ENCODE data around the gene CHML. TPM values are rescaled to one million over a fixed set of nuclear protein-coding genes. Genes with fewer than 3 reads are reported as not detected.

The CHML gene
- total and polyA plus RNA-seq, 2 experiments from 2014 or later, result 3.2 to 7.2 TPM

DNA sequence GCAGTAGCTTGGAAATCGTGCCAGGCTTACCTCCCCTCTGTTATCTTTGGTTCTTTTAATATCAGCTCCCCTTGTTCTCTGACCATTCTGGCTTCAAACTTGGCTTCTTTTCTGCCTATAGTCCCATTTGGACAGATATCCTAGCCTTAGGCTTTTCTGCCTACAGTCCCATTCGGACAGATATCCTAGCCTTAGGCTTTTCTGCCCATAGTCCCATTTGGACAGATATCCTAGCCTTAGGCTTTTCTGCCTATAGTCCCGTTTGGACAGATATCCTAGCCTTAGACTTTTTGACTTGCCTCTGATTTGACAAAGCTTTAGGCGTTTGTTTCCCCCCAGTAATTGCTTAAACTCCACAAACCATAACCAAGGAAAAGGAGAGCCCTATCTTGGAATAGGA is 25.6 kb downstream of the CHML start:
- H3K27ac ChIP-seq, result no peak overlapping the region
- peaks cover 12% of the 10 kb centered on the region for H3K4me1 ChIP-seq (ENCODE audit: insufficient read depth)
- 93 to 94% methylated on average over 4 of the region's 4 CpGs for WGBS, 2 experiments (ENCODE audit: low coverage in 1 of 2, low lambda C conversion rate in 2 of 2, missing lambda C conversion rate in 2 of 2)
- no peaks in the 10 kb centered on the region for H3K9me2 ChIP-seq (ENCODE audit: insufficient read depth)
- H4K20me1 ChIP-seq (ENCODE audit: insufficient read depth), result no peaks in the 10 kb centered on the region
- H3K79me2 ChIP-seq (ENCODE audit: insufficient read depth), result no peaks in the 10 kb centered on the region
- no peak overlapping the region for H3K9ac ChIP-seq
- no peaks in the 10 kb centered on the region for H3K36me3 ChIP-seq (ENCODE audit: low read depth)
- no peak overlapping the region for H2AFZ ChIP-seq
- H3K9me3 ChIP-seq (ENCODE audit: low read depth), result no peaks in the 10 kb centered on the region
- H3K4me3 ChIP-seq, result no peak overlapping the region
- H3K27me3 ChIP-seq (replicated peaks; ENCODE audit: insufficient read depth), result no peaks in the 10 kb centered on the region
- H3K4me2 ChIP-seq (ENCODE audit: unreplicated experiment), result no peak overlapping the region
- H3F3A ChIP-seq (ENCODE audit: insufficient read depth), result peaks cover 3% of the 10 kb centered on the region; the same call in 1 of the 2 replicates
- in situ Hi-C loops (cut with MboI), result loop anchor here (10.0 to 25.0 kb wide), 2 partner anchors 220 to 373 kb away; partner anchors contain the start of gene MAP1LC3C
- TF ChIP-seq EZH2 (IDR thresholded peaks at IDR 0.05; ENCODE audit: insufficient read depth, poor library complexity, severe bottlenecking) (no peak), EZH2phosphoT487 (IDR thresholded peaks at IDR 0.05; ENCODE audit: insufficient read depth, low read depth) (no peak)
- DNase-seq, result no peak

GRCh38 chr1:241614144-241614543 is 26.0 kb downstream of the CHML start:
- peaks cover 12% of the 10 kb centered on the region for H3K4me1 ChIP-seq (ENCODE audit: insufficient read depth)
- H2AFZ ChIP-seq, result no peak overlapping the region
- no peak overlapping the region for H3K9ac ChIP-seq
- DNase-seq, result no peak
- no peak overlapping the region for H3K4me3 ChIP-seq
- no peaks in the 10 kb centered on the region for H4K20me1 ChIP-seq (ENCODE audit: insufficient read depth)
- H3K79me2 ChIP-seq (ENCODE audit: insufficient read depth), result no peaks in the 10 kb centered on the region
- in situ Hi-C loops (cut with MboI), result loop anchor here (10.0 to 25.0 kb wide), 2 partner anchors 221 to 373 kb away; partner anchors contain the start of gene MAP1LC3C
- no peaks in the 10 kb centered on the region for H3K27me3 ChIP-seq (replicated peaks; ENCODE audit: insufficient read depth)
- peaks cover 3% of the 10 kb centered on the region; the same call in 1 of the 2 replicates for H3F3A ChIP-seq (ENCODE audit: insufficient read depth)
- no peak overlapping the region for H3K27ac ChIP-seq
- no peak overlapping the region for H3K4me2 ChIP-seq (ENCODE audit: unreplicated experiment)
- H3K9me2 ChIP-seq (ENCODE audit: insufficient read depth), result no peaks in the 10 kb centered on the region
- TF ChIP-seq EZH2 (IDR thresholded peaks at IDR 0.05; ENCODE audit: insufficient read depth, poor library complexity, severe bottlenecking) (no peak), EZH2phosphoT487 (IDR thresholded peaks at IDR 0.05; ENCODE audit: insufficient read depth, low read depth) (no peak)
- no peaks in the 10 kb centered on the region for H3K36me3 ChIP-seq (ENCODE audit: low read depth)
- 78 to 84% methylated on average over 4 of the region's 4 CpGs for WGBS, 2 experiments (ENCODE audit: low coverage in 1 of 2, low lambda C conversion rate in 2 of 2, missing lambda C conversion rate in 2 of 2)
- H3K9me3 ChIP-seq (ENCODE audit: low read depth), result no peaks in the 10 kb centered on the region

DNA sequence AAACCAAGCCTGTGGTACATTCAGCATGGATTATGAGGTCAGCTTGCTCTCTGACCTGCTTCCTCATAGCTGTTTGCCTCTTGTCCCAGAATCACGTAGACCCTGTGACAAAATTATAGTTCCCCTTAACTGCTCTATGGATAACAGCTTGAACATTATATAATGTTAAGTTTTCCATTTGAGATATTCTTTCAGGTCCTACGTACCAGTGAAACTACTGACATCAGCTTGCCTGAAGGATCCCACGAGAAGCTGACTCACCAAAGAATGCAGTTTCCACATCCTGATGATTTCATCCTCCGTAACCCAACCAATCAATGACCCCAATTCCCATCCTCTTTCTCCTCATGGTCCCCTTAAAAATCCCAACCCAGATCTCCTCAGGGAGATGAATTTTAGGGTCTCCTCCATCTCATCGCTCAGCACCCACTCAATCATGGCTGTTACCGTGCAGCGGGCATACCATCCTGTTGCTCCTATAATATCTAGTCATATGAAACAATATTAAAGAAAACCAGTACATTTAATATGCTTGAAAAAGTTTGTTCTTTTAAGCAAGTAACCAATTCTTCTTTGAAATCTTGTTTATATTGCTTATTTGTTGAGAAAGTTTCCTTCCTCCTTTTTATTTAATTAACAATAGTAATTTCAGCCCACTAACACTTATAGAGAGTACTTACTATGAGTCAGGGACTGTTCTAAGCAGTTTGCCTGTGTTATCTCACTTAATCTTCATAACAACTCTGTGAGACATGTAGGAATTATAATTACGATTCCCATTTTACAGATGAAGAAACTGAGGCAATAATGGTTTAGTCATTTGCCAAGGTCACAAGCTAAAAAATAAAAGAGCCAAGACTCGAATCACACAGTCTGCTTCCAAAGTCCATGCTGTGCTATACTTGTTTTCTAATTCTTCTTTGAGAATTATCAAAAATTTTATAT is 27.4 kb downstream of the CHML start:
- Histone ChIP-seq H3K4me2 (ENCODE audit: unreplicated experiment) (peak overlapping the region; percentile 56), H3K9ac (peak overlapping the region; percentile 57), H3K36me3 (ENCODE audit: low read depth) (no peaks in the 10 kb centered on the region), H3K9me3 (ENCODE audit: low read depth) (no peaks in the 10 kb centered on the region), H3K4me1 (ENCODE audit: insufficient read depth) (peaks cover 20% of the 10 kb centered on the region), H4K20me1 (ENCODE audit: insufficient read depth) (no peaks in the 10 kb centered on the region), H3K27me3 (replicated peaks; ENCODE audit: insufficient read depth) (no peaks in the 10 kb centered on the region), H3K27ac (peak overlapping the region; percentile 60), H2AFZ (peak overlapping the region; percentile 74), H3F3A (ENCODE audit: insufficient read depth) (peaks cover 9% of the 10 kb centered on the region; the same call in 1 of the 2 replicates), H3K79me2 (ENCODE audit: insufficient read depth) (no peaks in the 10 kb centered on the region), H3K9me2 (ENCODE audit: insufficient read depth) (no peaks in the 10 kb centered on the region), H3K4me3 (peak overlapping the region; percentile 23; the same call in 1 of the 2 replicates)
- no peak for TF ChIP-seq EZH2 (IDR thresholded peaks at IDR 0.05; ENCODE audit: insufficient read depth, poor library complexity, severe bottlenecking)
- TF ChIP-seq EZH2phosphoT487 (IDR thresholded peaks at IDR 0.05; ENCODE audit: insufficient read depth, low read depth), result no peak
- DNase-seq, result peak; percentile 90
- WGBS, 2 experiments (ENCODE audit: low coverage in 1 of 2, low lambda C conversion rate in 2 of 2, missing lambda C conversion rate in 2 of 2), result 39 to 41% methylated on average over 9 of the region's 9 CpGs
- in situ Hi-C loops (cut with MboI), result loop anchor here (10.0 to 25.0 kb wide), 2 partner anchors 222 to 374 kb away; partner anchors contain the start of gene MAP1LC3C

DNA sequence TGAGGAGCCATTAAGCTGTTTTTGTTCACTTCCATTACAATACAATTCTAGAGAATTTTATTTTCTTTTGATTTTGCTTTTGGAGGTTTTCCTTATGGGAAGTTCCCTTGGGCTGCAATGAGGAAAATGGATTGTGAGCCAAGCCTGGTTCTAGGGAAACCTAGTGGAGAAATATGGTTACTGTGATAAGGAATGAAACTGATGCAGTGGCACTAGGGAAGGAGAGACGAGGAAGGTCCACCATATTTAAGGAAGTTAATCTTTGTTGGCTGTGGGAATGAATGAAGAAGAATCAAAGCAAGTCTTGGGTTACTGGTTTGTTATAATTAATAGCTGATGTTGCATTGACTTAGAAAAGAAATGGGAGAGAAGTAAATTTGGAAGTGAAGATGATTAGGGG is 28.4 kb downstream of the CHML start:
- Histone ChIP-seq H3K9ac (no peak overlapping the region; the same call in 1 of the 2 replicates), H2AFZ (peak overlapping the region; percentile 74; the same call in 1 of the 2 replicates), H3K4me1 (ENCODE audit: insufficient read depth) (peaks cover 20% of the 10 kb centered on the region), H3K79me2 (ENCODE audit: insufficient read depth) (no peaks in the 10 kb centered on the region), H3K27ac (no peak overlapping the region), H3F3A (ENCODE audit: insufficient read depth) (peaks cover 9% of the 10 kb centered on the region; the same call in 1 of the 2 replicates), H3K9me3 (ENCODE audit: low read depth) (no peaks in the 10 kb centered on the region), H3K4me3 (no peak overlapping the region), H4K20me1 (ENCODE audit: insufficient read depth) (no peaks in the 10 kb centered on the region), H3K36me3 (ENCODE audit: low read depth) (no peaks in the 10 kb centered on the region), H3K4me2 (ENCODE audit: unreplicated experiment) (peak overlapping the region; percentile 56), H3K27me3 (replicated peaks; ENCODE audit: insufficient read depth) (no peaks in the 10 kb centered on the region), H3K9me2 (ENCODE audit: insufficient read depth) (no peaks in the 10 kb centered on the region)
- in situ Hi-C loops (cut with MboI), result loop anchor here (10.0 to 25.0 kb wide), 2 partner anchors 223 to 376 kb away; partner anchors contain the start of gene MAP1LC3C
- TF ChIP-seq EZH2phosphoT487 (IDR thresholded peaks at IDR 0.05; ENCODE audit: insufficient read depth, low read depth), result no peak
- TF ChIP-seq EZH2 (IDR thresholded peaks at IDR 0.05; ENCODE audit: insufficient read depth, poor library complexity, severe bottlenecking), result no peak
- WGBS, 2 experiments (ENCODE audit: low coverage in 1 of 2, low lambda C conversion rate in 2 of 2, missing lambda C conversion rate in 2 of 2), result 94 to 95% methylated on average over 1 of the region's 1 CpG
- no peak for DNase-seq
